AG04449 (cell line): Measurements from ENCODE around the gene RRP1B.

ENCODE experiments used
- CTCF ChIA-PET: fragments of 350-600 bp; formaldehyde crosslinking; extraction: SDS; loops from one replicate; lab custom pipeline; 2021; ENCODE audit warnings: antibody characterized with exemption; lab: Yijun Ruan, JAX
- POLR2A ChIA-PET: fragments of 400-600, 350-600 bp; formaldehyde crosslinking; extraction: SDS; loops from one replicate; lab custom pipeline; 2020; ENCODE audit warnings: antibody characterized with exemption, inconsistent platforms; lab: Yijun Ruan, JAX
- DNase-seq: peaks from one replicate; pipeline ENCODE4 v3.0.0-alpha.2; 2010; ENCODE audit warnings: low read depth, low spot score
- H3K4me3 ChIP-seq: 2 replicates; pipeline ENCODE4 v1.5.1; 2011; ENCODE audit warnings: low read depth, mild to moderate bottlenecking, control low read depth, low read length
- CTCF ChIP-seq: IDR thresholded peaks from one replicate; pipeline ENCODE4 v1.5.1; 2011; ENCODE audit warnings: mild to moderate bottlenecking, moderate library complexity, low read length, control low read depth, inconsistent platforms; ENCODE audit not compliant: insufficient read depth; ENCODE audit errors: missing control alignments

The RRP1B gene

GRCh38 chr21:43734131-43734927 lies 75.0 kb downstream of the RRP1B start:
- CTCF ChIA-PET, result interaction anchor here (0.7 to 0.8 kb wide), 2 partner anchors 12 to 59 kb away, joined by 3 read pairs; no protein-coding TSS in a partner anchor
- POLR2A ChIA-PET, result no interaction called here
- H3K4me3 ChIP-seq, result no peak overlapping the region
- DNase-seq, result no peak
- TF ChIP-seq CTCF, result no peak

- no peak overlapping the region for H3K4me3 ChIP-seq
- ChIA-PET POLR2A (no interaction called here), CTCF (interaction anchor here (0.7 kb wide), 1 partner anchor 11 kb away, joined by 3 read pairs; no protein-coding TSS in a partner anchor)
- TF ChIP-seq CTCF, result no peak
- DNase-seq, result no peak
Measured at GRCh38 chr21:43734928-43735229, 75.5 kb downstream of the RRP1B start.

- no peak overlapping the region for H3K4me3 ChIP-seq
- DNase-seq, result no peak
- CTCF ChIA-PET, result no interaction called here
- TF ChIP-seq CTCF, result no peak
- POLR2A ChIA-PET, result interaction anchor here (0.6 kb wide), 1 partner anchor 825 kb away, joined by 4 read pairs; no protein-coding TSS in a partner anchor
Measured at GRCh38 chr21:43735236-43736091, 76.1 kb downstream of the RRP1B start.

GRCh38 chr21:43736224-43736883 lies 77.0 kb downstream of the RRP1B start:
- no peak for TF ChIP-seq CTCF
- ChIA-PET POLR2A (interaction anchor here (0.6 kb wide), 1 partner anchor 826 kb away, joined by 4 read pairs; no protein-coding TSS in a partner anchor), CTCF (interaction anchor here (1.4 to 2.2 kb wide), 2 partner anchors 8 to 16 kb away, joined by 3 to 6 read pairs; no protein-coding TSS in a partner anchor)
- no peak for DNase-seq
- H3K4me3 ChIP-seq, result no peak overlapping the region

- POLR2A ChIA-PET, result no interaction called here
- CTCF ChIA-PET, result interaction anchor here (1.2 to 2.2 kb wide), 3 partner anchors 9 to 28 kb away, joined by 3 to 6 read pairs (median 3); no protein-coding TSS in a partner anchor
- TF ChIP-seq CTCF, result no peak
Measured at GRCh38 chr21:43737158-43737950, 78.0 kb downstream of the RRP1B start.

More at GRCh38 chr21:43737158-43737950, 78.0 kb downstream of the RRP1B start:
- H3K4me3 ChIP-seq, result no peak overlapping the region
- no peak for DNase-seq
